ENCODE results near the gene MUC3A.

Gene MUC3A

DNA sequence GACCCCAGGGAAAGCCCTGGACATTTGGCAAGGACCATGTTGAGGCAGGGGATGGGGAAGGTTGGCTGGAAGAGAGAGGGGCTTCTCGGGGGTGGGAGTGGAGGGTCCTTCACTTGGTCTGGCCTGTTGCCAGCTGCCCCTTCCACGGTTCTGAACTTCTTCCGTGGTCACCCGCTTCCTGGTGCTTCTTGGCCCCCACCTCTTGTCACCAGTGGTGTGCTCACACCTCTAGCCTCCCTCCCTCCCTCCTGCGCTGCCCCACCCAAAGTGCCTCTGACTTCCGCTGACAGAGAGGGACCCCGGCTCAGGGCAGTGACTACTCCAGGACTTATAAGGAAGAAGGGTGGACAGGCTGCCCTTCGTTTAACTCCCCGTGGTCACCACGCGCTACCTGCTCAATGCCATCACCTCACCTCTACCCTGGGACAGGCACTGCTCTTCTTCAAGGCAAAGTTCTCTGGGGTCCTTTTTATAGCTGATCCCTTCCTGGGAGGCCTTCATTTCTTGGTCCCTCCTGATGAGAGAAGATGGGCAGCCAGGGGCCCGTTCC lies 19.8 kb downstream of the MUC3A start, which contains the start of gene MUC12:
TSS of gene MUC12 (plus strand) at position 500 of the 550 bp plus-strand sequence. CDS start 58 bp downstream, outside the sequence.
- no peak for TF ChIP-seq CTCF (IDR thresholded peaks at IDR 0.05; ENCODE audit: control insufficient read depth, insufficient read depth, low read depth, low read length, missing control alignments)
- no peak within 1 kb of the TSS for H3K4me3 ChIP-seq (ENCODE audit: control insufficient read depth, low read depth, low read length)
- DNase-seq (ENCODE audit: low read depth), result no peak

GRCh38 chr7:100971111-100972001 lies 22.0 kb downstream of the MUC3A start:
- H3K4me3 ChIP-seq (ENCODE audit: control insufficient read depth, low read depth, low read length), result no peak overlapping the region
- DNase-seq (ENCODE audit: low read depth), result no peak
- TF ChIP-seq CTCF (IDR thresholded peaks at IDR 0.05; ENCODE audit: control insufficient read depth, insufficient read depth, low read depth, low read length, missing control alignments), result no peak

DNA sequence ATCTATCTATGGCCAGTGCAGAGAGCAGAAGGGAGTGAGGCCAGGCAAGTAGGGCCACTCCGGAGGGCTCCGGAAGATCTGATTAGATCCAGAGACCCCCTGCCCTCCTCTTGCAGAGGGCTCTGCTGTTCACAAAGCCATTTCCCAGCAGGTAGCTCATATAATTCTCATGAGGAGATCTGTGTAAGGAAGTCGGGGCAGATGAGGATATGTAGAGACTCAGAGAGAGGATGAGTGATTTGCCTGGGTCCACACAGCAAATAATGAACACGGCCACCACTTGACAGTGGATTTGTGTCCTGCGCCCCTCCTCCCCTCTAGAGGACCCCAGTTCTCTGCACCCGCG lies 22.6 kb downstream of the MUC3A start:
- no peak for DNase-seq (ENCODE audit: low read depth)
- TF ChIP-seq CTCF (IDR thresholded peaks at IDR 0.05; ENCODE audit: control insufficient read depth, insufficient read depth, low read depth, low read length, missing control alignments), result no peak
- H3K4me3 ChIP-seq (ENCODE audit: control insufficient read depth, low read depth, low read length), result no peak overlapping the region

- DNase-seq (ENCODE audit: low read depth), result no peak
- TF ChIP-seq CTCF (IDR thresholded peaks at IDR 0.05; ENCODE audit: control insufficient read depth, insufficient read depth, low read depth, low read length, missing control alignments), result no peak
- no peak overlapping the region for H3K4me3 ChIP-seq (ENCODE audit: control insufficient read depth, low read depth, low read length)
Observed at GRCh38 chr7:100974021-100974420, 24.7 kb downstream of the MUC3A start.

DNA sequence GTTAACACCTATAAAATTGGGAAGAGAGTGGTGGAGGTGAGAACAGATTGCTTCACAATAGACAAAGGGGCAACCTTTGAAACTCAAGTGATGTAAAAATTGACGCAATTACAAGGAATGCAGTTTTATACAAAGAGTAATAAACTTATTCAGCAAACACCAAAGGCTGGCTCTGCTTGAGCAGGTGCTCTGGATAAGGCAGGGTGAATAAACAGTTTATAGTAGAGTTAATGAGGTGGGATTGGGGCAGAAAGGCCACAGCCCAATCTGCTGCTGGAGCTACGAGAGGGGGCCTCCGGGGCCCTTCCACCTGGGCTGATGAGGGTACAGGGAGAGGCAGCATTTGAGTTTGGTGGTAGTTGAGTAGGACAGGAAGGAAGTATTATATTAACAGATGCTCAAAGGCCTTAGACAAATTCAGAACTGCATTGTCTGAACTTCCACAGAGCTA lies 26.1 kb downstream of the MUC3A start:
- H3K4me3 ChIP-seq (ENCODE audit: control insufficient read depth, low read depth, low read length), result no peak overlapping the region
- TF ChIP-seq CTCF (IDR thresholded peaks at IDR 0.05; ENCODE audit: control insufficient read depth, insufficient read depth, low read depth, low read length, missing control alignments), result no peak
- no peak for DNase-seq (ENCODE audit: low read depth)

GRCh38 chr7:100978300-100978699 lies 29.0 kb downstream of the MUC3A start:
- no peak for TF ChIP-seq CTCF (IDR thresholded peaks at IDR 0.05; ENCODE audit: control insufficient read depth, insufficient read depth, low read depth, low read length, missing control alignments)
- no peak for DNase-seq (ENCODE audit: low read depth)
- H3K4me3 ChIP-seq (ENCODE audit: control insufficient read depth, low read depth, low read length), result no peak overlapping the region
